B cell (primary cell): ENCODE measurements around the gene ATP11A.

Experiments
- EZH2 ChIP-seq: IDR thresholded peaks from 2 replicates; pipeline ENCODE4 v1.6.1; 2012; ENCODE audit warnings: borderline replicate concordance, low read depth, mild to moderate bottlenecking, moderate library complexity, low read length; ENCODE audit not compliant: insufficient read depth, poor library complexity, severe bottlenecking
- TF ChIP-seq, protein P1 (sequence below): fragments of 200-600 bp; IDR thresholded peaks from one replicate; pipeline ENCODE4 v1.8.0; 2022; ENCODE audit warnings: antibody characterized with exemption, mild to moderate bottlenecking

DNA sequence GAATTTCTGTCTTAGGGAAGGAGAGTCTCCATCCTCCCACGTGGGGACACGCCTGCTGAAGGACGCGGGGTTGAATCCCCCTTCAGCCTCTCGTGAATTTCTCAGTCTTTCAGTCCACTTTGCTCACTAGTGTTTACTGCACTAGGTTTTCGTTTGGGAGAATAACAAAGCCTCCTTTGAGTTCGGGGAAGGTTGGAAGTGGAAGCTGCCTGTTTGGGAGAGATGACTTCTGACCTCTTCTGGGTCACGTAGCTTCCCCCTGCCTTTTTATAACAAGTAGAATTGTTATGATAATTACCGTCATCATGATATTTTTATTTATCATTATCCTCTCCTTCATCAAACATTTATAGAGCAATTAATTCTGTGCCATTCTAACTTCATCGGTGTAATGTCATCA is 60.7 kb downstream of the ATP11A start:
- TF ChIP-seq, protein P1, sequence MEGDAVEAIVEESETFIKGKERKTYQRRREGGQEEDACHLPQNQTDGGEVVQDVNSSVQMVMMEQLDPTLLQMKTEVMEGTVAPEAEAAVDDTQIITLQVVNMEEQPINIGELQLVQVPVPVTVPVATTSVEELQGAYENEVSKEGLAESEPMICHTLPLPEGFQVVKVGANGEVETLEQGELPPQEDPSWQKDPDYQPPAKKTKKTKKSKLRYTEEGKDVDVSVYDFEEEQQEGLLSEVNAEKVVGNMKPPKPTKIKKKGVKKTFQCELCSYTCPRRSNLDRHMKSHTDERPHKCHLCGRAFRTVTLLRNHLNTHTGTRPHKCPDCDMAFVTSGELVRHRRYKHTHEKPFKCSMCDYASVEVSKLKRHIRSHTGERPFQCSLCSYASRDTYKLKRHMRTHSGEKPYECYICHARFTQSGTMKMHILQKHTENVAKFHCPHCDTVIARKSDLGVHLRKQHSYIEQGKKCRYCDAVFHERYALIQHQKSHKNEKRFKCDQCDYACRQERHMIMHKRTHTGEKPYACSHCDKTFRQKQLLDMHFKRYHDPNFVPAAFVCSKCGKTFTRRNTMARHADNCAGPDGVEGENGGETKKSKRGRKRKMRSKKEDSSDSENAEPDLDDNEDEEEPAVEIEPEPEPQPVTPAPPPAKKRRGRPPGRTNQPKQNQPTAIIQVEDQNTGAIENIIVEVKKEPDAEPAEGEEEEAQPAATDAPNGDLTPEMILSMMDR, result no peak
- no peak for TF ChIP-seq EZH2
